ENCODE data around the gene ALDH6A1. TPM values are rescaled to one million over a fixed set of nuclear protein-coding genes. Genes with fewer than 3 reads are reported as not detected.

Gene ALDH6A1
- 29.5 and 31.3 TPM in 2 replicates for total RNA-seq

DNA sequence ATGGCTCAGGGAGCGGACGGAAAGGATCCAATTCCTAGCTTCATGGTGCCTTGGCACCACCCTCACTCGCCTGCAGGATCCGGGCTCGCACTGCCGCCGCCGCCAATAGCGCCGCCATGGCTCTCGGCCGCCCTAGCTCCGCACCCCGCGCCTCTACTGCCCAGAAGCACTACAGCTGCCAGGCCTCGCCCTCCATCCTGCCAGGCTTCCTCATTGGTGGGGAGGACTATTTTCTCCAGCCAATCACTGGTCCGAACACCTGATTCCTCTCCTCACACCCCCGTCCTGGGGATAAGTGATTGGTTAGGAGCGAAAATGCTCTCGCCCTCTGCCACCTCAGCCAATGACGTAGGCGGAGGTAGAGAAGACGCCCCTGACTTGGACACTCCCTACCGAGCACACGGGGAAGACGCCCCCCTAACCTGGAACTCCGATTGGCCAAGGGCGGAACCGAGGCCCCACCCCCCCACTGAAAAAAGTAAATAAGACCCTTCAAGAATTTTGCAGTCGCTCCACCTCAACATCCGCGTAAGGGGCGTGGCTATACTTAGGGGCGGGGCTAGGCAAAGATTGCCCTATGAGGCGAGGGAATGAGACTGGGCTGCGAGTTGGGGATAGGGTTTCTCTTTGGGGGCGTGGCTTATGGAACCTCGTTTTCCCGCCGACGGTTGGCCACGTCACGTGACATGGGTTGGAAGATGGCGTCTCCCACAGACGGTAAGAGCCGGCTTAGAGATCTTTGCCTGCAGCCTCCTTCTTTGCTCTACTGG is at the start of gene ALDH6A1, which contains the start of gene LIN52:
Gene ALDH6A1, minus strand, starts transcription at position 177 of the 770 bp plus-strand sequence. Its CDS starts 59 bp downstream, at position 118.
Gene LIN52, plus strand, starts transcription at position 680 of the 770 bp plus-strand sequence. Its CDS starts 19 bp downstream, at position 699.

GRCh38 chr14:74018586-74019407 is 65.5 kb downstream of the ALDH6A1 start, which contains the start of the genes BBOF1 and ENTPD5:
Gene BBOF1, plus strand, starts transcription at chr14:74019349. Its CDS starts 130 bp downstream, at chr14:74019479.
Gene ENTPD5, minus strand, starts transcription at chr14:74019288. Its CDS starts 31,186 bp downstream, at chr14:73988102.

Other genes with a start within 250 kb of the ALDH6A1 start
- 4.4 and 6.0 TPM in 2 replicates for gene PTGR2, start 232.6 kb downstream of the ALDH6A1 start, total RNA-seq
- 75.7 and 90.2 TPM in 2 replicates for gene ZNF410, start 197.6 kb downstream of the ALDH6A1 start, total RNA-seq
- 6.0 and 6.3 TPM in 2 replicates for gene FAM161B, start 134.4 kb downstream of the ALDH6A1 start, total RNA-seq
- 13.0 and 14.7 TPM in 2 replicates for gene COQ6, start 134.2 kb downstream of the ALDH6A1 start, total RNA-seq
- 9.4 and 11.0 TPM in 2 replicates for gene ENTPD5, start 65.2 kb downstream of the ALDH6A1 start, total RNA-seq
- 9.4 and 14.0 TPM in 2 replicates for gene BBOF1, start 65.1 kb downstream of the ALDH6A1 start, total RNA-seq
- gene LIN52, start 503 bp upstream of the ALDH6A1 start, total RNA-seq = 4.7 and 9.4 TPM in 2 replicates
- not detected in 2 replicates for gene VSX2, start 155.0 kb upstream of the ALDH6A1 start, total RNA-seq
- 31.3 and 36.8 TPM in 2 replicates for gene ABCD4, start 218.5 kb upstream of the ALDH6A1 start, total RNA-seq